Ishikawa (cell line): Measurements from ENCODE around the gene DCAF7.

Experiments used
- CEBPB ChIP-seq: IDR thresholded peaks from 2 replicates; pipeline ENCODE4 v1.6.1; 2012
- CREB1 ChIP-seq: IDR thresholded peaks from 2 replicates; pipeline ENCODE4 v1.6.1; 2012; ENCODE audit warnings: low read depth
- EGR1 ChIP-seq: IDR thresholded peaks from 2 replicates; pipeline ENCODE4 v1.6.1; 2012
- EP300 ChIP-seq: IDR thresholded peaks from 2 replicates; pipeline ENCODE4 v1.6.1; 2012; ENCODE audit warnings: borderline replicate concordance
- FOXM1 ChIP-seq: IDR thresholded peaks from 2 replicates; pipeline ENCODE4 v1.6.1; 2012; ENCODE audit warnings: low read depth, borderline replicate concordance
- MAX ChIP-seq: IDR thresholded peaks from 2 replicates; pipeline ENCODE4 v1.6.1; 2012
- NFIC ChIP-seq: IDR thresholded peaks from 2 replicates; pipeline ENCODE4 v1.6.1; 2012
- RAD21 ChIP-seq: IDR thresholded peaks from 2 replicates; pipeline ENCODE4 v1.6.1; 2012; ENCODE audit warnings: low read depth
- TAF1 ChIP-seq: IDR thresholded peaks from 2 replicates; pipeline ENCODE4 v1.6.1; 2012; ENCODE audit warnings: low read depth, mild to moderate bottlenecking
- TCF12 ChIP-seq: IDR thresholded peaks from 2 replicates; pipeline ENCODE4 v1.6.1; 2012; ENCODE audit warnings: low read depth
- TEAD4 ChIP-seq: IDR thresholded peaks from 2 replicates; pipeline ENCODE4 v1.6.1; 2012
- YY1 ChIP-seq: IDR thresholded peaks from 2 replicates; pipeline ENCODE4 v1.6.1; 2012; ENCODE audit warnings: low read depth
- ZBTB7A ChIP-seq: IDR thresholded peaks from 2 replicates; pipeline ENCODE4 v1.6.1; 2012; ENCODE audit warnings: low read depth
- TF ChIP-seq, protein P1 (sequence below): IDR thresholded peaks from 2 replicates; pipeline ENCODE4 v1.6.1; 2012; ENCODE audit warnings: low read depth, mild to moderate bottlenecking

DNA sequence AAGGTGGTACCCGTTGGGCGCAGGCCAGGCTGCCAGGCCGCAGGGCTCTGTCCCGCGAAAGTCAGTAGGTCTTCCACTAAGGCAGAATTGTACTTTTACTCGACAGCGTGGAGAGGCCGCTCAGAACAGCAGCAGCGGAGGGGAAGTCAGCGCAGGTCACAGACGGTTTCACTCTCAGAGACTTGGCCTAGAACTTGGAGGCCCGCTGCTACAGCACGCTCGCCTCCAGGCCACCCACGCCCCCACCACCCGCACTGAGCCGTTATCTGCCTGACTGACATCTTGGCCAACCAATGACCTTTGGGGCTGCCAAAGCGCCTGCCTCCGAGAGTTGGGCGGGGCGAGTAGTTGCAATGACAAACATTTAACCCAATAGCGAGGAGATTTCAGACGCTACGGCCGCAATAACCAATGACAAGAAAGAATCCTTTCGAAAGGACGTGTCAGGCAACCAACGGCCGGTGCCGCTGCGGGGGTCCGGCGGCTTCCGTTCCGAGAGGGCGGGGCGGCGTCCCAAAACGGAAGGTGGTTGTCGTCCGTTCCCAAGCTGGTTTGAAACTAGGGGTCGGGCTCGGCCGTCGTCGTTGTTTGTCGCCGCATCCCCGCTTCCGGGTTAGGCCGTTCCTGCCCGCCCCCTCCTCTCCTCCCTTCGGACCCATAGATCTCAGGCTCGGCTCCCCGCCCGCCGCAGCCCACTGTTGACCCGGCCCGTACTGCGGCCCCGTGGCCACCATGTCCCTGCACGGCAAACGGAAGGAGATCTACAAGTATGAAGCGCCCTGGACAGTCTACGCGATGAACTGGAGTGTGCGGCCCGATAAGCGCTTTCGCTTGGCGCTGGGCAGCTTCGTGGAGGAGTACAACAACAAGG is at the start of gene DCAF7:
- no peak; the same call in 1 of the 2 replicates for TF ChIP-seq CEBPB
- TF ChIP-seq EP300, result no peak
- TF ChIP-seq, protein P1, sequence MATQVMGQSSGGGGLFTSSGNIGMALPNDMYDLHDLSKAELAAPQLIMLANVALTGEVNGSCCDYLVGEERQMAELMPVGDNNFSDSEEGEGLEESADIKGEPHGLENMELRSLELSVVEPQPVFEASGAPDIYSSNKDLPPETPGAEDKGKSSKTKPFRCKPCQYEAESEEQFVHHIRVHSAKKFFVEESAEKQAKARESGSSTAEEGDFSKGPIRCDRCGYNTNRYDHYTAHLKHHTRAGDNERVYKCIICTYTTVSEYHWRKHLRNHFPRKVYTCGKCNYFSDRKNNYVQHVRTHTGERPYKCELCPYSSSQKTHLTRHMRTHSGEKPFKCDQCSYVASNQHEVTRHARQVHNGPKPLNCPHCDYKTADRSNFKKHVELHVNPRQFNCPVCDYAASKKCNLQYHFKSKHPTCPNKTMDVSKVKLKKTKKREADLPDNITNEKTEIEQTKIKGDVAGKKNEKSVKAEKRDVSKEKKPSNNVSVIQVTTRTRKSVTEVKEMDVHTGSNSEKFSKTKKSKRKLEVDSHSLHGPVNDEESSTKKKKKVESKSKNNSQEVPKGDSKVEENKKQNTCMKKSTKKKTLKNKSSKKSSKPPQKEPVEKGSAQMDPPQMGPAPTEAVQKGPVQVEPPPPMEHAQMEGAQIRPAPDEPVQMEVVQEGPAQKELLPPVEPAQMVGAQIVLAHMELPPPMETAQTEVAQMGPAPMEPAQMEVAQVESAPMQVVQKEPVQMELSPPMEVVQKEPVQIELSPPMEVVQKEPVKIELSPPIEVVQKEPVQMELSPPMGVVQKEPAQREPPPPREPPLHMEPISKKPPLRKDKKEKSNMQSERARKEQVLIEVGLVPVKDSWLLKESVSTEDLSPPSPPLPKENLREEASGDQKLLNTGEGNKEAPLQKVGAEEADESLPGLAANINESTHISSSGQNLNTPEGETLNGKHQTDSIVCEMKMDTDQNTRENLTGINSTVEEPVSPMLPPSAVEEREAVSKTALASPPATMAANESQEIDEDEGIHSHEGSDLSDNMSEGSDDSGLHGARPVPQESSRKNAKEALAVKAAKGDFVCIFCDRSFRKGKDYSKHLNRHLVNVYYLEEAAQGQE, result no peak
- no peak for TF ChIP-seq TEAD4
- no peak for TF ChIP-seq FOXM1
- peak; percentile 67 for TF ChIP-seq TAF1
- TF ChIP-seq TCF12, result peak; percentile 15; the same call in 1 of the 2 replicates
- TF ChIP-seq YY1, result peak; percentile 50; the same call in 1 of the 2 replicates
- peak; percentile 84 for TF ChIP-seq MAX
- peak; percentile 61; the same call in 1 of the 2 replicates for TF ChIP-seq CREB1
- TF ChIP-seq NFIC, result no peak
- peak; percentile 95 for TF ChIP-seq EGR1
- no peak for TF ChIP-seq RAD21
- peak; percentile 74; the same call in 1 of the 2 replicates for TF ChIP-seq ZBTB7A
